HG03097 (cell line): ENCODE measurements around the gene GGTLC1.

ENCODE experiments used
- ATAC-seq: cut with Tn5 transposase; IDR thresholded peaks from one replicate; pipeline ENCODE4 v1.9.1; 2021; ENCODE audit not compliant: unreplicated experiment, low FRiP score

GGTLC1 gene

GRCh38 chr20:23988561-23988960 is at the start of gene GGTLC1:
Gene GGTLC1 (minus strand): TSS chr20:23988779. CDS start chr20:23986611, 2,168 bp downstream.
- ATAC-seq = no peak

GRCh38 chr20:24034820-24035219 is 46.2 kb upstream of the GGTLC1 start:
- no peak for ATAC-seq

- ATAC-seq = no peak
Measured at GRCh38 chr20:24033565-24033964, 45.0 kb upstream of the GGTLC1 start.

GRCh38 chr20:24033151-24033550 is 44.6 kb upstream of the GGTLC1 start:
- ATAC-seq = no peak

GRCh38 chr20:24032400-24032898 is 43.9 kb upstream of the GGTLC1 start:
- no peak for ATAC-seq

GRCh38 chr20:24027229-24027628 is 38.6 kb upstream of the GGTLC1 start:
- ATAC-seq = peak; percentile 57

GRCh38 chr20:24022621-24023180 is 34.1 kb upstream of the GGTLC1 start:
- no peak for ATAC-seq

- no peak for ATAC-seq
Measured at GRCh38 chr20:24018796-24019195, 30.2 kb upstream of the GGTLC1 start.

GRCh38 chr20:24017458-24017755 is 28.8 kb upstream of the GGTLC1 start:
- no peak for ATAC-seq

- ATAC-seq = no peak
Measured at GRCh38 chr20:24016607-24017457, 28.3 kb upstream of the GGTLC1 start.

- no peak for ATAC-seq
Measured at GRCh38 chr20:24013953-24014352, 25.4 kb upstream of the GGTLC1 start.

GRCh38 chr20:24011282-24011681 is 22.7 kb upstream of the GGTLC1 start:
- no peak for ATAC-seq

GRCh38 chr20:24007758-24008157 is 19.2 kb upstream of the GGTLC1 start:
- no peak for ATAC-seq

- no peak for ATAC-seq
Measured at GRCh38 chr20:24007073-24007595, 18.6 kb upstream of the GGTLC1 start.

- no peak for ATAC-seq
Measured at GRCh38 chr20:24006626-24007025, 18.0 kb upstream of the GGTLC1 start.

GRCh38 chr20:24004471-24004870 is 15.9 kb upstream of the GGTLC1 start:
- ATAC-seq = no peak

- ATAC-seq = no peak
Measured at GRCh38 chr20:24002896-24003295, 14.3 kb upstream of the GGTLC1 start.

GRCh38 chr20:24001712-24002405 is 13.3 kb upstream of the GGTLC1 start:
- ATAC-seq = no peak

- no peak for ATAC-seq
Measured at GRCh38 chr20:23998844-23999243, 10.3 kb upstream of the GGTLC1 start.

GRCh38 chr20:23998392-23998791 is 9.8 kb upstream of the GGTLC1 start:
- no peak for ATAC-seq

- no peak for ATAC-seq
Measured at GRCh38 chr20:23995905-23996666, 7.5 kb upstream of the GGTLC1 start.
